Prostate gland (tissue), 2 donors: ENCODE data around the gene CTNNBL1.
A peak's percentile ranks its signal among the peaks of the same experiment; 100 is the strongest.

Experiments used
- POLR2A ChIP-seq: fragments of 450-650 bp; IDR thresholded peaks from one replicate; pipeline ENCODE4 v1.6.1; 2016; ENCODE audit warnings: antibody characterized with exemption, mild to moderate bottlenecking
- POLR2AphosphoS5 ChIP-seq: sonication (generic); formaldehyde crosslinking; IDR thresholded peaks from one replicate; pipeline ENCODE4 v1.6.1; 2017; ENCODE audit warnings: antibody characterized with exemption
- TF ChIP-seq, protein P1 (sequence below), 4 experiments: fragments of 200-600 bp in 2 of 4; fragments of 450-650 bp in 2 of 4; sonication (generic) in 2 of 4; IDR thresholded peaks; 1 replicate in 3 of 4; 2 replicates in 1 of 4; pipeline ENCODE4 v1.5.1; 2016 to 2019; ENCODE audit warnings: antibody characterized with exemption in 4 of 4, mild to moderate bottlenecking in 2 of 4, moderate library complexity in 2 of 4

DNA sequence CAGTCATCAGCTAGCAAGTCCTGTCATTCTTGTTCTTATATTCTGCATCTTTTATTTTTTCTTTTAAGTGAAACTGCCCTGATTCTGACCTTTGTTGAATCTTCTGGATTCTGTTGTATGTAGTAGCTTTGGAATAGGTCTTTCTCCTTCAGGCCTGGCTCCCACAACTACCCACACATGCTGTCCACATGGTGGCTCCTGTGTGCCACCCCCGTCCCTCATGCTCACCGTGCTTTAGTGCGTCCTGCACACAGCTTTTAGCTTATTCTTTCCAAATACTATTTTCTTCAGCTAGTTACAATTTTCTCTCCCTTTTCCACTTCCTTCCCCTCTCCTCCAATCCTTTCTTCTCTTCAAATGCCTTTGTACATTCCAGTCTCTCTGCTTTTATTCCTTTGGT lies 61.8 kb downstream of the CTNNBL1 start:
- TF ChIP-seq, protein P1, sequence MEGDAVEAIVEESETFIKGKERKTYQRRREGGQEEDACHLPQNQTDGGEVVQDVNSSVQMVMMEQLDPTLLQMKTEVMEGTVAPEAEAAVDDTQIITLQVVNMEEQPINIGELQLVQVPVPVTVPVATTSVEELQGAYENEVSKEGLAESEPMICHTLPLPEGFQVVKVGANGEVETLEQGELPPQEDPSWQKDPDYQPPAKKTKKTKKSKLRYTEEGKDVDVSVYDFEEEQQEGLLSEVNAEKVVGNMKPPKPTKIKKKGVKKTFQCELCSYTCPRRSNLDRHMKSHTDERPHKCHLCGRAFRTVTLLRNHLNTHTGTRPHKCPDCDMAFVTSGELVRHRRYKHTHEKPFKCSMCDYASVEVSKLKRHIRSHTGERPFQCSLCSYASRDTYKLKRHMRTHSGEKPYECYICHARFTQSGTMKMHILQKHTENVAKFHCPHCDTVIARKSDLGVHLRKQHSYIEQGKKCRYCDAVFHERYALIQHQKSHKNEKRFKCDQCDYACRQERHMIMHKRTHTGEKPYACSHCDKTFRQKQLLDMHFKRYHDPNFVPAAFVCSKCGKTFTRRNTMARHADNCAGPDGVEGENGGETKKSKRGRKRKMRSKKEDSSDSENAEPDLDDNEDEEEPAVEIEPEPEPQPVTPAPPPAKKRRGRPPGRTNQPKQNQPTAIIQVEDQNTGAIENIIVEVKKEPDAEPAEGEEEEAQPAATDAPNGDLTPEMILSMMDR (IDR thresholded peaks at IDR 0.05) = peak in 1 of 4 experiments; percentile 34
- TF ChIP-seq POLR2AphosphoS5 (no peak), POLR2A (no peak)
